ENCODE results near the gene OGFRL1.

GRCh38 chr6:71309656-71310055 lies 21.0 kb downstream of the OGFRL1 start:
- TF ChIP-seq, protein P1, sequence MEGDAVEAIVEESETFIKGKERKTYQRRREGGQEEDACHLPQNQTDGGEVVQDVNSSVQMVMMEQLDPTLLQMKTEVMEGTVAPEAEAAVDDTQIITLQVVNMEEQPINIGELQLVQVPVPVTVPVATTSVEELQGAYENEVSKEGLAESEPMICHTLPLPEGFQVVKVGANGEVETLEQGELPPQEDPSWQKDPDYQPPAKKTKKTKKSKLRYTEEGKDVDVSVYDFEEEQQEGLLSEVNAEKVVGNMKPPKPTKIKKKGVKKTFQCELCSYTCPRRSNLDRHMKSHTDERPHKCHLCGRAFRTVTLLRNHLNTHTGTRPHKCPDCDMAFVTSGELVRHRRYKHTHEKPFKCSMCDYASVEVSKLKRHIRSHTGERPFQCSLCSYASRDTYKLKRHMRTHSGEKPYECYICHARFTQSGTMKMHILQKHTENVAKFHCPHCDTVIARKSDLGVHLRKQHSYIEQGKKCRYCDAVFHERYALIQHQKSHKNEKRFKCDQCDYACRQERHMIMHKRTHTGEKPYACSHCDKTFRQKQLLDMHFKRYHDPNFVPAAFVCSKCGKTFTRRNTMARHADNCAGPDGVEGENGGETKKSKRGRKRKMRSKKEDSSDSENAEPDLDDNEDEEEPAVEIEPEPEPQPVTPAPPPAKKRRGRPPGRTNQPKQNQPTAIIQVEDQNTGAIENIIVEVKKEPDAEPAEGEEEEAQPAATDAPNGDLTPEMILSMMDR (IDR thresholded peaks at IDR 0.05; ENCODE audit: insufficient read depth, low read length), result no peak
- TF ChIP-seq GABPA (IDR thresholded peaks at IDR 0.05; ENCODE audit: low read depth), result no peak
